B cell (primary cell): ENCODE measurements around the gene SRXN1. TPM values are rescaled to one million over a fixed set of nuclear protein-coding genes. Genes with fewer than 3 reads are reported as not detected.

ENCODE experiments used
- ATAC-seq: fragments of 200-7000 bp; cut with Tn5 transposase; one replicate; pipeline ENCODE4 v1.10.0; 2021; ENCODE audit warnings: low read depth, mild to moderate bottlenecking, moderate number of reproducible peaks, moderate library complexity
- CTCF ChIA-PET: fragments of 350-600 bp; sonication (Branson Sonifier 250); formaldehyde crosslinking; loops from one replicate; lab custom pipeline; 2021; ENCODE audit warnings: antibody characterized with exemption, inconsistent platforms; lab: Charles Lee
- POLR2A ChIA-PET: fragments of 350-600 bp; sonication (Branson Sonifier 250); formaldehyde crosslinking; loops from one replicate; lab custom pipeline; 2021; ENCODE audit warnings: antibody characterized with exemption; lab: Charles Lee
- DNase-seq: peaks from one replicate; pipeline ENCODE4 v3.0.0; 2013
- H2AFZ ChIP-seq: 2 replicates; pipeline ENCODE4 v1.6.1; 2012; ENCODE audit warnings: mild to moderate bottlenecking, low read depth, low read length; ENCODE audit not compliant: insufficient read depth, poor library complexity, severe bottlenecking
- H3K27ac ChIP-seq, 2 donors: 1 replicate in 1 of 2; 2 replicates in 1 of 2; pipeline ENCODE4 v1.5.1; 2012 to 2013; ENCODE audit warnings: low read length in 2 of 2, mild to moderate bottlenecking in 2 of 2, moderate library complexity in 1 of 2
- H3K27me3 ChIP-seq, 4 experiments: fragments of 200-600 bp in 1 of 4; sonication (generic) in 1 of 4; replicated peaks in 1 of 4; 1 replicate in 2 of 4; 2 replicates in 2 of 4; pipeline versions ENCODE4 v1.6.1 to v1.7.0; 2013 to 2016; ENCODE audit warnings: low read length in 3 of 4, mild to moderate bottlenecking in 2 of 4, mixed read lengths in 1 of 4, moderate library complexity in 1 of 4; ENCODE audit not compliant: insufficient read depth in 4 of 4, control insufficient read depth in 3 of 4; ENCODE audit errors: control extremely low read depth in 1 of 4
- H3K36me3 ChIP-seq, 2 experiments: replicated peaks in 1 of 2; 1 replicate in 1 of 2; 2 replicates in 1 of 2; pipeline versions ENCODE4 v1.6.1 to v1.7.1; 2013; ENCODE audit warnings: low read length in 1 of 2; ENCODE audit not compliant: insufficient read depth in 2 of 2, control insufficient read depth in 1 of 2; ENCODE audit errors: control extremely low read depth in 1 of 2, extremely low read depth in 1 of 2
- H3K4me1 ChIP-seq, 2 donors: fragments of 200-600 bp in 1 of 2; sonication (generic) in 1 of 2; 1 replicate in 1 of 2; 2 replicates in 1 of 2; pipeline versions ENCODE4 v1.5.1 to v1.6.1; 2013 to 2017; ENCODE audit warnings: low read length in 2 of 2; ENCODE audit not compliant: control insufficient read depth in 2 of 2, insufficient read depth in 2 of 2
- H3K4me2 ChIP-seq: replicated peaks from 2 replicates; pipeline ENCODE3; 2012; ENCODE audit warnings: mild to moderate bottlenecking, low read depth, low read length; ENCODE audit not compliant: poor library complexity, severe bottlenecking
- H3K4me3 ChIP-seq, 5 experiments: fragments of 200-600 bp in 1 of 5; sonication (generic) in 1 of 5; 1 replicate in 3 of 5; 2 replicates in 2 of 5; pipeline versions ENCODE4 v1.5.1 to v1.7.0; 2011 to 2016; ENCODE audit warnings: low read length in 4 of 5, mild to moderate bottlenecking in 4 of 5, low read depth in 2 of 5, control low read depth in 1 of 5, moderate library complexity in 1 of 5; ENCODE audit not compliant: insufficient read depth in 1 of 5; ENCODE audit errors: control extremely low read depth in 1 of 5, extremely low read depth in 1 of 5
- H3K79me2 ChIP-seq: fragments of 200-600 bp; sonication (generic); one replicate; pipeline ENCODE4 v1.6.0; 2016; ENCODE audit warnings: low read length; ENCODE audit not compliant: control insufficient read depth, insufficient read depth
- H3K9ac ChIP-seq: fragments of 200-600 bp; sonication (generic); 2 replicates; pipeline ENCODE4 v1.6.1; 2017; ENCODE audit warnings: mild to moderate bottlenecking, low read length, moderate library complexity
- H3K9me3 ChIP-seq, 3 donors: one replicate each; pipeline versions ENCODE4 v1.6.1 to v1.7.1; 2013; ENCODE audit warnings: low read length in 2 of 3; ENCODE audit not compliant: control insufficient read depth in 2 of 3, insufficient read depth in 1 of 3; ENCODE audit errors: control extremely low read depth in 1 of 3
- H4K20me1 ChIP-seq: 2 replicates; pipeline ENCODE4 v1.6.0; 2012; ENCODE audit warnings: mild to moderate bottlenecking, low read length; ENCODE audit not compliant: insufficient read depth, control insufficient read depth, poor library complexity, severe bottlenecking
- H3K27ac Mint-ChIP-seq: one replicate; pipeline ENCODE4 v1.8.0; 2021; ENCODE audit warnings: mixed read lengths
- H3K27me3 Mint-ChIP-seq: one replicate; pipeline ENCODE4 v1.8.0; 2021; ENCODE audit warnings: mixed read lengths
- H3K4me1 Mint-ChIP-seq: one replicate; pipeline ENCODE4 v1.8.0; 2021; ENCODE audit warnings: mixed read lengths
- H3K4me3 Mint-ChIP-seq: one replicate; pipeline ENCODE4 v1.8.0; 2021; ENCODE audit warnings: mixed read lengths
- H3K9me3 Mint-ChIP-seq: one replicate; pipeline ENCODE4 v1.8.0; 2022; ENCODE audit warnings: mixed read lengths; ENCODE audit not compliant: insufficient read depth
- EZH2 ChIP-seq: IDR thresholded peaks from 2 replicates; pipeline ENCODE4 v1.6.1; 2012; ENCODE audit warnings: borderline replicate concordance, low read depth, mild to moderate bottlenecking, moderate library complexity, low read length; ENCODE audit not compliant: insufficient read depth, poor library complexity, severe bottlenecking
- WGBS: methylation state at CpG from one replicate; pipeline ENCODE4 v1.1.5; 2013; ENCODE audit warnings: missing lambda C conversion rate; ENCODE audit not compliant: insufficient coverage; 5-methylcytosine and 5-hydroxymethylcytosine counted together
- intact Hi-C: fragments of 100-400 bp; cut with micrococcal nuclease; formaldehyde crosslinking; loops from one replicate; pipeline ENCODE4 v1.10.0; 2022
- polyA plus RNA-seq: library from polyadenylated mRNA; depleted of rRNA; stranded (reverse); fragments of >200 nt; gene quantifications from 2 replicates; pipeline ENCODE4 v1.2.3, GENCODE V29; 2012
- total RNA-seq, 2 donors: library from RNA; stranded (reverse); fragments of 120-200 nt in 1 of 2; gene quantifications; 1 replicate in 1 of 2; 2 replicates in 1 of 2; pipeline versions ENCODE4 v1.2.3 to v1.2.4, GENCODE V29; 2013 to 2022
- TF ChIP-seq, protein P1 (sequence below): fragments of 200-600 bp; IDR thresholded peaks from one replicate; pipeline ENCODE4 v1.8.0; 2022; ENCODE audit warnings: antibody characterized with exemption, mild to moderate bottlenecking

Gene SRXN1
- total and polyA plus RNA-seq, 2 donors (not counting 1 experiment from before 2014, with no cell fraction given), result 1.3 to 4.5 TPM

DNA sequence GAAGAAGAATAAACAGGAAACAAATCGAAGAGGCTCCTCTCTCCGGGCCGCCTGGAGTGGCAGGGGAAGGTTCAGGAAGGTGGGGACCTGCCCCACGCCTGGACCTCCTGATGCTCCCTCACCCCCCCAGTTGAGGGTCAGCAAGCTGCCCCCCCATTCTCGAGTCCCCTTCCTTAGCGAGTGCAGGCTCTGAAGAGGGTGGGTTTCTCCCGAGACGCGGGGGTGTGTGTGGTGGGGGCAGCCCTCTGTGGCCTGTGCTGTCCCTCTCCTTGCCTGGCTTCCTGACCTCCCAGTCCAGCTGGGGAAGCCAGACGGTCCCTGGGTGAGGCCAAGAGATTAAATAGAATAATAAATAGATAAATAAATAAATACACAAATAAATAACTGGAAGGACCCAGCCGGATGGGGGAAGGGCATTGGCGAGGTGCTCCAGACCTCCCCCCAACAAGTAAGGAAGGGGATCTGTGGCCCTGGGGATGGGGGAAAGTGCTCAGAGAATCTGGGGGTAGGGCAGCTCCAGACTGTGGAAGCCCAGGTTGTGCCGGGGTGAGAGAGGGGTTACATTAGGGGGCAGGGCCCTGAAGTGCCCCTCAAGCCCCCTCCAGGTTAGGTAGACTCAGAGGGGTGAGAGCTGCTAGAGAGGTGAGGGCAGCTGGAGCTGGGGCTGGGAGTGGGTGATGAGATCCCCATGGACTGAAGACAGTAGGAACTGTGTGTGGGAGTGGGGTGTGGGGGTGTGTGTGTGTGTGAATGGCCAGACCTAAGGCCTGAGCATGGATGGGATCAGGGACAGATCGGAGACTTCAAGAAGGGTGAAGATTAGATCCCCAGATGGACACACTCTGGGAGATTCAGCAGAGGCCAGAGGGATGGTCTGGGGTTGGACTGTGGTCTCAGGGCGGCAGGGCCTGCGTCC is 9.5 kb upstream of the SRXN1 start:
- TF ChIP-seq, protein P1, sequence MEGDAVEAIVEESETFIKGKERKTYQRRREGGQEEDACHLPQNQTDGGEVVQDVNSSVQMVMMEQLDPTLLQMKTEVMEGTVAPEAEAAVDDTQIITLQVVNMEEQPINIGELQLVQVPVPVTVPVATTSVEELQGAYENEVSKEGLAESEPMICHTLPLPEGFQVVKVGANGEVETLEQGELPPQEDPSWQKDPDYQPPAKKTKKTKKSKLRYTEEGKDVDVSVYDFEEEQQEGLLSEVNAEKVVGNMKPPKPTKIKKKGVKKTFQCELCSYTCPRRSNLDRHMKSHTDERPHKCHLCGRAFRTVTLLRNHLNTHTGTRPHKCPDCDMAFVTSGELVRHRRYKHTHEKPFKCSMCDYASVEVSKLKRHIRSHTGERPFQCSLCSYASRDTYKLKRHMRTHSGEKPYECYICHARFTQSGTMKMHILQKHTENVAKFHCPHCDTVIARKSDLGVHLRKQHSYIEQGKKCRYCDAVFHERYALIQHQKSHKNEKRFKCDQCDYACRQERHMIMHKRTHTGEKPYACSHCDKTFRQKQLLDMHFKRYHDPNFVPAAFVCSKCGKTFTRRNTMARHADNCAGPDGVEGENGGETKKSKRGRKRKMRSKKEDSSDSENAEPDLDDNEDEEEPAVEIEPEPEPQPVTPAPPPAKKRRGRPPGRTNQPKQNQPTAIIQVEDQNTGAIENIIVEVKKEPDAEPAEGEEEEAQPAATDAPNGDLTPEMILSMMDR, result no peak
- TF ChIP-seq EZH2, result no peak
- Histone ChIP-seq H3K36me3 (no peaks in the 10 kb centered on the region), H3K4me1 (no peaks in the 10 kb centered on the region), H3K4me2 (no peak overlapping the region), H2AFZ (no peak overlapping the region), H3K9me3 (no peaks in the 10 kb centered on the region), H3K79me2 (no peaks in the 10 kb centered on the region), H3K27ac (no peak overlapping the region), H4K20me1 (no peaks in the 10 kb centered on the region), H3K4me3 (no peak overlapping the region), H3K27me3 (peaks cover 0 to 63% (median 23%) of the 10 kb centered on the region in 4 experiments), H3K9ac (no peak overlapping the region)
- Mint-ChIP-seq H3K27me3 (peaks cover 70% of the 10 kb centered on the region), H3K27ac (no peak overlapping the region), H3K9me3 (no peaks in the 10 kb centered on the region), H3K4me3 (no peak overlapping the region), H3K4me1 (peaks cover 7% of the 10 kb centered on the region)
- ATAC-seq (no peak), DNase-seq (no peak)
- intact Hi-C loops, result no loop called here
- WGBS, result 74% methylated on average over 4 of the region's 16 CpGs
- ChIA-PET POLR2A (no interaction called here), CTCF (no interaction called here)
